ENCODE data around the gene ZNF445.
"Not testable (repeated sequence)": the region's sequence is repeated elsewhere in the genome, so short reads cannot be mapped to it uniquely, and the experiment has no call there.

Gene ZNF445

DNA sequence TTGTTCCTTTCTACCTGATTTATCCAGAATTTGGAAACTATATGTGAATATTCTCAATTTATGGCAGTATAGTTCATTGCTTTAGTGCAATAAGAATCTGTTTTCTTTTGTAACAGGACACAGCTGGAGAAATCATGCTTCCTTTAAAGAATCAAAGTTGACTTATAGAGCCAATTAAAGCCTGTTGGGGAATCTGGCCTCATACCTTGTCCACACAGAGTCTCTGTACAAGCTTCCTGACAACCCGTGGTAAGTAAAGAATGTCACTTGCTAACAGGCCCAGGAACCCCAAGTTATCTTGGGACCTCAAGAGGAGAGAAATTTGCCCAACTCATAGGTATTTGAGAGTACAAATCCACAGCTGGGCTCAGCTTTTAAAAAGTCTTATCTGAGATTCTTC lies 10.2 kb downstream of the ZNF445 start:
- DNase-seq (ENCODE audit: low read depth): no peak
- TF ChIP-seq, protein P1, sequence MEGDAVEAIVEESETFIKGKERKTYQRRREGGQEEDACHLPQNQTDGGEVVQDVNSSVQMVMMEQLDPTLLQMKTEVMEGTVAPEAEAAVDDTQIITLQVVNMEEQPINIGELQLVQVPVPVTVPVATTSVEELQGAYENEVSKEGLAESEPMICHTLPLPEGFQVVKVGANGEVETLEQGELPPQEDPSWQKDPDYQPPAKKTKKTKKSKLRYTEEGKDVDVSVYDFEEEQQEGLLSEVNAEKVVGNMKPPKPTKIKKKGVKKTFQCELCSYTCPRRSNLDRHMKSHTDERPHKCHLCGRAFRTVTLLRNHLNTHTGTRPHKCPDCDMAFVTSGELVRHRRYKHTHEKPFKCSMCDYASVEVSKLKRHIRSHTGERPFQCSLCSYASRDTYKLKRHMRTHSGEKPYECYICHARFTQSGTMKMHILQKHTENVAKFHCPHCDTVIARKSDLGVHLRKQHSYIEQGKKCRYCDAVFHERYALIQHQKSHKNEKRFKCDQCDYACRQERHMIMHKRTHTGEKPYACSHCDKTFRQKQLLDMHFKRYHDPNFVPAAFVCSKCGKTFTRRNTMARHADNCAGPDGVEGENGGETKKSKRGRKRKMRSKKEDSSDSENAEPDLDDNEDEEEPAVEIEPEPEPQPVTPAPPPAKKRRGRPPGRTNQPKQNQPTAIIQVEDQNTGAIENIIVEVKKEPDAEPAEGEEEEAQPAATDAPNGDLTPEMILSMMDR (IDR thresholded peaks at IDR 0.05; ENCODE audit: low read depth, low read length, missing control alignments): no peak
- H3K4me3 ChIP-seq (ENCODE audit: low read depth, low read length): no peak overlapping the region
- in situ Hi-C loops (cut with HindIII; ENCODE audit: low sequenced_read_pairs): no loop called here

- DNase-seq (ENCODE audit: low read depth); in situ Hi-C loops (cut with HindIII; ENCODE audit: low sequenced_read_pairs); H3K4me3 ChIP-seq (ENCODE audit: low read depth, low read length): not testable (repeated sequence)
These were observed 12.6 kb downstream of the ZNF445 start for GRCh38 chr3:44464920-44465319.

- no peak for DNase-seq (ENCODE audit: low read depth)
- TF ChIP-seq, protein P1 (IDR thresholded peaks at IDR 0.05; ENCODE audit: low read depth, low read length, missing control alignments): no peak
- H3K4me3 ChIP-seq (ENCODE audit: low read depth, low read length): no peak overlapping the region
- in situ Hi-C loops (cut with HindIII; ENCODE audit: low sequenced_read_pairs): no loop called here
These were observed 13.0 kb downstream of the ZNF445 start for GRCh38 chr3:44464509-44464908.

GRCh38 chr3:44460050-44460449 lies 17.4 kb downstream of the ZNF445 start:
- H3K4me3 ChIP-seq (ENCODE audit: low read depth, low read length); DNase-seq (ENCODE audit: low read depth); in situ Hi-C loops (cut with HindIII; ENCODE audit: low sequenced_read_pairs): not testable (repeated sequence)

DNA sequence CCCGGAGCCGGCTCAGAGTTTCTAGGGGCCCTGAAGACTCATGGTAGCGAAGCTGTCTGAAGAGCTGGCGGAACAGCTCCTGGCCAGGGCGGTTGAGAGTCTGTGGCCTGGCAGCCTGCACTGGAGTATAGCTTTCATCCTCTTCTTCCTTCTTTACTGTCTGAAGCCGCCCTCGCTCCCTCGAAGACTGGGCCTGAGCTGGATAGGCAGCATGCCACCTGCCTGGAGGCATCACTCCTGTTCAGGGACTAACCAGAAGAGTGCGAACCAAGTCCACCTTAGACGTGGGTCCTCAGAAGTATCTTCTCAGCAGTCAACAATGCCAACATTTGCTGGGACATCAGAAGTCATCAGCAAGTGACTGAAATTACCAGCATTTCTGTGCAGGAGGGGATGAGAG lies 22.2 kb downstream of the ZNF445 start:
- no peak overlapping the region for H3K4me3 ChIP-seq (ENCODE audit: low read depth, low read length)
- TF ChIP-seq, protein P1 (IDR thresholded peaks at IDR 0.05; ENCODE audit: low read depth, low read length, missing control alignments): no peak
- no peak for DNase-seq (ENCODE audit: low read depth)
- in situ Hi-C loops (cut with HindIII; ENCODE audit: low sequenced_read_pairs): no loop called here

GRCh38 chr3:44454258-44454657 lies 23.2 kb downstream of the ZNF445 start:
- TF ChIP-seq, protein P1 (IDR thresholded peaks at IDR 0.05; ENCODE audit: low read depth, low read length, missing control alignments): no peak
- no peak overlapping the region for H3K4me3 ChIP-seq (ENCODE audit: low read depth, low read length)
- in situ Hi-C loops (cut with HindIII; ENCODE audit: low sequenced_read_pairs): no loop called here
- no peak for DNase-seq (ENCODE audit: low read depth)

GRCh38 chr3:44451441-44451840 lies 26.0 kb downstream of the ZNF445 start:
- in situ Hi-C loops (cut with HindIII; ENCODE audit: low sequenced_read_pairs): no loop called here
- DNase-seq (ENCODE audit: low read depth): no peak
- H3K4me3 ChIP-seq (ENCODE audit: low read depth, low read length): no peak overlapping the region
- TF ChIP-seq, protein P1 (IDR thresholded peaks at IDR 0.05; ENCODE audit: low read depth, low read length, missing control alignments): no peak

- no peak for DNase-seq (ENCODE audit: low read depth)
- H3K4me3 ChIP-seq (ENCODE audit: low read depth, low read length): no peak overlapping the region
- TF ChIP-seq, protein P1 (IDR thresholded peaks at IDR 0.05; ENCODE audit: low read depth, low read length, missing control alignments): no peak
- in situ Hi-C loops (cut with HindIII; ENCODE audit: low sequenced_read_pairs): no loop called here
These were observed 30.5 kb downstream of the ZNF445 start for GRCh38 chr3:44446929-44447328.

Measured in astrocyte of the cerebellum (primary cell).